Posterior cingulate gyrus (tissue), 11 donors: ENCODE data around the gene BAZ2B.
A peak's percentile ranks its signal among the peaks of the same experiment; 100 is the strongest.

Source experiments
- DNase-seq, 10 donors: peaks; one replicate each; pipeline versions ENCODE4 v3.0.0 to v3.0.0-alpha.2; 2020 to 2021; ENCODE audit warnings: mixed read lengths in 3 of 10
- intact Hi-C: fragments of 100-400 bp; cut with DNase I; formaldehyde crosslinking; loops from one replicate; pipeline ENCODE4 v1.15.1; 2023

BAZ2B gene

DNA sequence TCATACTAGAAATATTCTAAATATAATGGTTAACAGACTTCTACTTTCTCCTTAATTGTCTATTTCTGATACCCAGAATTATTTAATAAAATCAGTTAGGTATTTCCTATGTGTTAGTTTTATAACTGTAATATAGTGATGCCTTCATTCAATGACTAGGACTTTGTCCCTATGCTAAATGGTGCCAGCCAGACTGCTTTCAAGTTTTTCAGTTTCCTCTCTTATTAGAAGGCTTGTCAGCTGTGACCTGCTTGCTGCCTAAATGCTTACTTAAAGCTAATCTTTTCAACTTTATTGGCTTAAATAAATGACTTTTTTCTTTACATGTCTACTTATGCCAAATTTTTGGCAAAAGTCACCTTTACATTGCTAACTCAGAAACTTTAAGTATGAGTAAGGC is 30.7 kb downstream of the BAZ2B start:
- DNase-seq, result no peak
- intact Hi-C loops, result no loop called here

GRCh38 chr2:159584796-159585195 is 31.6 kb downstream of the BAZ2B start:
- DNase-seq, result no peak

GRCh38 chr2:159573846-159574606 is 42.3 kb downstream of the BAZ2B start:
- no peak for DNase-seq

More at GRCh38 chr2:159584796-159585195, 31.6 kb downstream of the BAZ2B start:
- intact Hi-C loops, result no loop called here

GRCh38 chr2:159573294-159573693 is 43.1 kb downstream of the BAZ2B start:
- no peak for DNase-seq

More at GRCh38 chr2:159573846-159574606, 42.3 kb downstream of the BAZ2B start:
- intact Hi-C loops, result no loop called here

GRCh38 chr2:159572459-159572858 is 43.9 kb downstream of the BAZ2B start:
- intact Hi-C loops, result no loop called here
- DNase-seq, result no peak

More at GRCh38 chr2:159573294-159573693, 43.1 kb downstream of the BAZ2B start:
- intact Hi-C loops, result no loop called here

DNA sequence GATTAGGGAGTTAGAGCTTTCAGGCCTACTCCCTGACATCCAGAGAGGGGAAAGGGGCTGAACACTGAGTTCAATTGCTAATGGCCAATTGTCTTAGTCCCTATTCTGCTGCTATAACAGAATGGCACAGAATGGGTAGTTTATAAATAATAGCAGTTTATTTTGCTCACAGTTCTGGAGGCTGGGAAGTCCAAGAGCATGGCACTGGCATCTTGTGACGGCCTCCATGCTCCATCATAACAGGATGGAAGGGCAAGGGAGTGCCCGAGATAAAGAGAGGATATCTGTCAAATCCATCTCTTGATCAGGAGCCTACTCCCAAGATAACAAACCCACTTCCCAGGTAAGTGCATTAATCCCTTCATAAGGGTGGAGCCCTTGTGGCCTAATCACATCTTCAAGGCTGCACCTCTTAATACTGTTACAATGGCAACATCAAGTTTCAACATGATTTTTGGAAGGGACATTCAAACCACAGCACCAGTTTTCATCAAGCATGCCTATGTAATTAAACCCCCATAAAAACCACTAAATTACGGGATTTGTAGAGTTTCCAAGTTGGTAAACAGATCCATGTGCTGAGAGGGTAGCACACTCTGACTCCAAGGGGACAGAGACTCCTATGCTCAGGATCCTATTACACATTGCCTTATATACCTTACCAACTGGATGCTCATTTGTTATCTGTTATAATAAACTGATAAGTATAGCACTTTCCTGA is 44.6 kb downstream of the BAZ2B start:
- DNase-seq, result no peak
- intact Hi-C loops, result no loop called here

- intact Hi-C loops, result no loop called here
- no peak for DNase-seq
These were observed 52.3 kb downstream of the BAZ2B start for GRCh38 chr2:159564081-159564480.

DNA sequence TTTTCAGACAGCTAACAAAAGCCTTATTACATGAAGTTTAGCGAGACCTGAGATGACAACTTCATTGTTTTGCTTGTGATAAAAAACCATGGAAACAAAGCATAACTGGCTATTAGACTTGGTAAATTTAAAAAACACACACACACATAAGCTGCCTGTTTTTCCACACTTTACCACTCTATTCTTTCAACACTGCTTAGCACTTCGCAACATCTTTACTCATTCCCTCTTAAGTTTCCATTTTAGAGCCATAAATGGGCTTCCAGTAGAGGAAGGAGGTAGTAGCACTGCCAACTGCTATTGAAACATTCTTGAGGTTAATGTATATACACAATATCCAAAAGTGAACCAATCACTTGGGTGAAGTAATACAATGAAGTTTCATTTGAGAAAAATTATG is 54.1 kb downstream of the BAZ2B start:
- DNase-seq, result no peak
- intact Hi-C loops, result no loop called here

- DNase-seq, result no peak
- intact Hi-C loops, result no loop called here
These were observed 54.6 kb downstream of the BAZ2B start for GRCh38 chr2:159561786-159562185.

GRCh38 chr2:159561242-159561641 is 55.1 kb downstream of the BAZ2B start:
- intact Hi-C loops, result no loop called here
- DNase-seq, result no peak

GRCh38 chr2:159559034-159559433 is 57.3 kb downstream of the BAZ2B start:
- intact Hi-C loops, result no loop called here

DNA sequence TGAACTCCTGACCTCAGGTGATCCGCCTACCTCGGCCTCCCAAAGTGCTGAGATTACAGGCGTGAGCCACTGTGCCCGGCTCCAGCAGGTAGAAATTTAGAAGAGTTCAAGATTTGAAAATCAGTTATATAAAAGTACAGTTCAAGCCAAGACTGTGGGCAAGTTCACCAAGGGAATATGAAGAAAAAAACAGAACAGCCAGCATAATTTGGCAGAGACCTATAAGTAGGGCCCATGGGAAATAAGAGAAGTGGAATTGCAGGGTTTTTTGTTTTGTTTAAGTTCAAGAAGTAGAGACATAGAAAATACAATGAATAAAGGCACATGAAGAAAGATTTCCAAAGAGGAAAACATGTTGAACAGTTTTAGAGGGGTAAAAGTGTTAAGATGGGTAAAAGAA is 57.9 kb downstream of the BAZ2B start:
- intact Hi-C loops, result no loop called here

More at GRCh38 chr2:159559034-159559433, 57.3 kb downstream of the BAZ2B start:
- no peak for DNase-seq

DNA sequence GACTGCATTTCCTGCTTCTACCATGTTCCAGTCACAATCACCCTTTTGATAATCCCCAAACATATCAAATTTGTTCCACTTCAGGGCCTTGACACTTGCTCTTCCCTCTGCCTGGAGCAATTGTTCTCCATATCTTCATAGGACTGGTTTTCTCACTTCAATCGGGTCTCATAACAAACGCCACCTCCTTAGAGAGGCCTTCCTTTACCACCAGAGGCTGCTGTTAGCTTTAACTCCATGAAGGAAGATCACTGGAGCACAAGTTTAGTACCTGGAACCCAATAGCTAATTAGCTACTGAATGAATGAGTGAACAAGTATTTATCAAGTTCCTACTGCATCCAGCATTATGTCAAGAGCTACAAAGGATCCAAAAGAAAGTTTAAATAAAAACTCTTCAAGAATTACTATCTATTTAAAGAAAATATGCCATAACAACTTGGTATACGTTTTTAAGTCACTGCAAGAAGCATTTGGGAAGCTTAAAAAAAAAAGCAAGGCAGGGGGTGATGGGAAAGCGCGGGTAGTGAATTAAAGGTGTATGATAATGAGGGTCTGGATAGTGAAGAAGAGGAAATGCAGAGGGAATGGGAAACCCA is 58.8 kb downstream of the BAZ2B start:
- DNase-seq, result no peak
- intact Hi-C loops, result no loop called here

More for the DNA sequence above, 57.9 kb downstream of the BAZ2B start:
- no peak for DNase-seq

- intact Hi-C loops, result no loop called here
- no peak for DNase-seq
These were observed 60.5 kb downstream of the BAZ2B start for GRCh38 chr2:159555651-159556392.

- no peak for DNase-seq
These were observed 62.6 kb downstream of the BAZ2B start for GRCh38 chr2:159553727-159554126.

GRCh38 chr2:159551806-159552205 is 64.5 kb downstream of the BAZ2B start:
- no peak for DNase-seq
- intact Hi-C loops, result no loop called here

More at GRCh38 chr2:159553727-159554126, 62.6 kb downstream of the BAZ2B start:
- intact Hi-C loops, result no loop called here

DNA sequence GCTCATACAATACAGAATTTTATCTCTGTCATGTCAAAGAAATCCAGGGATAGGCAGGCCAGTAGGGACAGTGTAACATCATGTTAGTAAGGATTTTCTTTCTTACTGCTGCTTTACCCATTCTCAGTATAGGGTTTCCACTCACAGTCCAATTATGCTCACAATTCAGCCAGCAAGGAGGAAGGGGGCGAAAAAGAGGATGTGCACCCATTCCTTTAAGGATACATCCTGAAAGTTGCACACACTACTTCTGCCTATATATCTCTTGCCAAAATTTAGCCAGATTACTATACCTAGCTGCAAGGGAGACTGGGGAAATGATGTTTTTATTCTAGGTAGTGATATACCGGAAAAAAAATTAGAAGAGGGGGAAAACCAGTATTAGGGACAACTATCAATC is 66.1 kb downstream of the BAZ2B start:
- intact Hi-C loops, result no loop called here
- no peak for DNase-seq

GRCh38 chr2:159549234-159549633 is 67.1 kb downstream of the BAZ2B start:
- intact Hi-C loops, result no loop called here
- no peak for DNase-seq

DNA sequence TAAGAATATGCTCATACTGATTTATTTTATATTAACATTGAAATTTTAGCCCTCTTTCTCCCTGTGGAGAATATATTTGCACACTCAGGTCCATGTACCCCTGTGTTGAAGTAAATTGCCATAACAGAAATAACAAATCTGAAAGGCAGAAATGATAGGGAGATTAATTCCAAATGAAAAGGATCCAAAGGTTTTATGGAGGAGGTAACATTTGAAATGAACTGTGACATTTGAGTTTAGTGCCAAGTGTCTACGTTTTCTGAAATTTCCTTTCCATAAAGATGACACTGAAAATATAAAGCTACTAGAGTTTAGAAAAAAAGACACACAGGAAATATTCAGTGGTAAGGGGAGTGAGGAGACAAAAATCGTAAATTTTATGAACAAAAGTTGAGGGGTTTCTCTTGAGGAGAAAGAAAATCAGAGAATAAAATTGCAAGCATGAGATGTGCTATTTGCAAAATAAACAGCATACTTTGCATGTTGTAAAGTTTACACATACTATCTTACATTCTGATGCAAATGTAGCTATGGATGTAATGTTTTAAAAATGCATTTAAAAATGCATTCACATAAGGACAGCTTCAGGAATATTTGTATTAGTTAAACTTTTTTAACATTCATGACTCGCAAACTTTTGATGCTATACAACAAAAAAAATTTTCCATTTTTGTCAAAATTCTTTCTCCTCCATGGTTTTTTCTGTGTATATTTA is 69.5 kb downstream of the BAZ2B start:
- intact Hi-C loops, result no loop called here
- DNase-seq, result no peak

DNA sequence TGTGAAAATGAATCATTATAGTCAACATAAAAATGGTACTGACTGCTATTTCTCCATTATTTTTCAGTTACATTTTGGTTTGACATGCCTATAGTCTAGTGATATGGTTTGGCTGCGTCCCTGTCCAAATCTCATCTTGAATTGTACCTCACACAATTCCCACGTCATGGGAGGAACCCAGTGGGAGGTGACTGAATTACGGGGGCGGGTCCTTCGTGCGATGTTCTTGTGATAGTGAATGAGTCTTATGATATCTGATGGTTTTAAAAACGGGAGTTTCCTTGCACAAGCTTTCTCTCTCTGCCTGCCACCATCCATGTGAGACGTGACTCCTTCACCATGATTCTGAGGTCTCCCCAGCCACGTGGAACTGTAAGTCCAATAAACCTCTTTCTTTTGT is 70.3 kb downstream of the BAZ2B start:
- peak in 1 of 10 donors; percentile 10 for DNase-seq
- intact Hi-C loops, result no loop called here
